GM21447 (cell line): Measurements from ENCODE around the gene MYLK2.
"Not testable (repeated sequence)": the region's sequence is repeated elsewhere in the genome, so short reads cannot be mapped to it uniquely, and the experiment has no call there.

Source experiments
- ATAC-seq: cut with Tn5 transposase; IDR thresholded peaks from one replicate; pipeline ENCODE4 v1.9.1; 2021; ENCODE audit not compliant: unreplicated experiment

Gene MYLK2

GRCh38 chr20:31819083-31819784 is at the start of gene MYLK2:
TSS of gene MYLK2 (plus strand) at chr20:31819356. CDS start at chr20:31819581, 225 bp downstream.
- no peak for ATAC-seq

DNA sequence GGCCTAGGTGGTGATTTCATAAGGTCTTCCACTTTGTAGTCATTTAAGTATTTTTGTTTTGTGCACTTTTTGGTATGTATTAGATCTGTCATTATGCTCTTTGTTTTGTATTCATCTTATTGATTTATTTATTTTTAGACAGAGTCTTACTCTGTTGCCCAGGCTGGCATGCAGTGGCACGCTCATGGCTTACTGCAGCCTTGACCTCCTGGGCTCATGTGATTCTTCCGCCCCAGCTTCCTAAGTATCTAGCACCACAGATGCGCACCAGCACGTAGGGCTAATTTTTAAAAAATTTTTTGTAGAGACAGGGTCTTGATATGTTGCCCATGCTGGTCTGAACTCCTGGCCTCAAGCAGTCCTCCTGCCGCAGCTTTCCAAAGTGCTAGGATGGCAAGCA is 49.5 kb upstream of the MYLK2 start:
- ATAC-seq, result no peak

DNA sequence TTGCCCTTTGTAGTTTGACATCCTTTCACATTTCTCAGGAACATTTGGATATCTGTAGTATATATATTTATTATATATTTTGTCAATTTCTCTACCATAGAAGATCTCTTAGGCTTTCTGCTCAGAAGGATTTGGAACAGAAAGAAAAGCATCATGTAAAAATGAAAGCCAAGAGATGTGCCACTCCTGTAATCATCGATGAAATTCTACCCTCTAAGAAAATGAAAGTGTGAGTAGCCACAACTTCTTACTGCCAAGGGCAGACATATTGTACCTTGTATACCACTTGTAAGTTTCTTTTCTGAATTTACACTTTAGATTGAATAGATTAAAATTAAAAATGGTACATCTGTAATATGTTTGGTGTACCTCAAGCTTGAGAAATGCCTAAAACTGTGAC is 48.9 kb upstream of the MYLK2 start:
- ATAC-seq, result no peak

DNA sequence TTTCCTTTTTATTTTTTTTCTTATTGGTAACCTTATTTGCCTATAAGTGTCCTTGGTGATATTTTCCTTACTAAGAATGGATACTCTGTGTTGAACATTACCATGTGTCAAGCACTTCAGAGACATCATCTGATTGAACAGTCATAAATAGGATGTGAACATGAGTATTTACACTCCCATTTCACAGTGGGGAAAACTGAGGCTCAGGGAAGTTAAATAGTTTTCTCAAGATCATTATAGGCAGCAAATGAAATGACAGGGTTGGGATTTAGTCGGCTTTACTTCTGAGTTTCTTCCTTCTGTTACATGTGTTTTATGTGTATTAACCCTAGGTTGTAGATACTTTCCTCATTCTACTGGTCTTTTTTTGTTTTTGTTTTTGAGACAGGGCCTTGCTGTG is 44.7 kb upstream of the MYLK2 start:
- no peak for ATAC-seq

GRCh38 chr20:31780839-31781238 is 38.3 kb upstream of the MYLK2 start:
- ATAC-seq, result no peak

- ATAC-seq, result no peak
These were observed 37.2 kb upstream of the MYLK2 start for GRCh38 chr20:31781945-31782344.

DNA sequence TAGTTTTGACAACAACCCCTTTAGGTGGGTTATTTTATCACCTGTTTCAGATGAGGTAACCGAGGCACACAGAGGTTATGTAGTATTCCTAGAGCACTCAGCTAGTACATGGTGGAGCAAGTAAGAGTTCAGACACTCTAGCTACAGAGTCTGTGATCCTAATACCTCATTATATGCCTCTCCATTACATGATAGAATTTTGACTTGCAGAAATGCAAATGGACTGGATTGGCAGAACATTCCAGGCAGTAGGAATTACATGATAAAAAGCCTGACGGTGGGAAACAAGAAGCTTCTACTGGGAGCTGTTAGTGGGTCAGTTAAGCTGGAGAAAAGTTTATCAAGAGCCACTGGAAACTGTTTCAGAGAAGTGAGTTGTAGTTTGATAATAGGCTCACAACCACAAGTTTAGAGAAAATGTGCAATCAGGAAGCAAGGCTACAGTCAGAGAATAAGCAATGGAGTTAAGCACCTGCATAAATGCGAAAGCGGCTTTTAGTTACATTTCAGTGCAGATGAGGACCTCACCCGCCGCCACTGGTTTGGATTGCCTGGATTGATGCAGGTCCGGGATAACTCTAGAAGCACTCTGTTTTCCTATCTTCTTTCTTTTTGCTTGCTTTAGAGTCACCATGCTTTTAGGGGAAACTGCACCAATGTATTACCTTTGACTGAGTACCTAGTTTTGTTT is 34.7 kb upstream of the MYLK2 start:
- ATAC-seq, result no peak

DNA sequence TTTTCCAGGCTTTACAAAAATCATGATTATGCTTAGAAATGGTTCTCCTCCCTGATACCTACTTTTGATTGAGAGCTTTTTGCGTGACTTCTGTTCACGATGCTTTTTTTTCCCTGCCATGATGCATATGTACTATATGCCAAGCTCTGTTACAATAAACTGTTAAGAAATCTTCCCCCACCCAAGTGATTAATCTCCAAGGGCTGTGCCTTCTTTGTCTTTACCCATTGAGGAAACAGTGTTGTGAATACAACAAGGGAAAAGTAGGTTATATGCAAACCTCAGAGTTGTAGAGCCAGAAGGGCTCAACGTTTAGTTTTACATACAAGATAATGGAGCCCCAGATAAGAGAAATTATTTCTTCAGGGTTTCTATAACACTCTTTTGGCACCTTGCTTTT is 34.1 kb upstream of the MYLK2 start:
- ATAC-seq, result no peak

DNA sequence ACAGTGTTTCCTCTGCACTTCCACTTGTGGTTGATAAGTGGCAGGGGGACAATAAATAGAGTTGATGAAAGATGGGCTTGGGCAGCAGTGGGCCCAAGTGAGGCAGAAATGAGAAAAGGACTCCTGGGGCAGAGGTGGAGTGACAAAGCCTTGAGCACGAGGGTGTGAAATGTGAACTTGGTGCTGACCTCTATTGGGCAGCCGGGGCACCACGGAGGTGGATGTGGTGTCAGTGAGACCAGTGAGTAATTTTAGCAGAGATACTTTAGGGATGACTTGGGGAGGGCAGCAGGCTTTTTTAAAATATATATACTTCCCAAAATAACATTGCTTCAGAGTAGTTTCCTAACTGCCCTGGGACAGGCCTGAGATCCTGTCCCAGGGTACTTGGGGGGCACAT is 30.6 kb upstream of the MYLK2 start:
- no peak for ATAC-seq

GRCh38 chr20:31790401-31790800 is 28.8 kb upstream of the MYLK2 start:
- no peak for ATAC-seq

- no peak for ATAC-seq
These were observed 21.8 kb upstream of the MYLK2 start for GRCh38 chr20:31797364-31797763.

- no peak for ATAC-seq
These were observed 17.6 kb upstream of the MYLK2 start for GRCh38 chr20:31801508-31801907.

DNA sequence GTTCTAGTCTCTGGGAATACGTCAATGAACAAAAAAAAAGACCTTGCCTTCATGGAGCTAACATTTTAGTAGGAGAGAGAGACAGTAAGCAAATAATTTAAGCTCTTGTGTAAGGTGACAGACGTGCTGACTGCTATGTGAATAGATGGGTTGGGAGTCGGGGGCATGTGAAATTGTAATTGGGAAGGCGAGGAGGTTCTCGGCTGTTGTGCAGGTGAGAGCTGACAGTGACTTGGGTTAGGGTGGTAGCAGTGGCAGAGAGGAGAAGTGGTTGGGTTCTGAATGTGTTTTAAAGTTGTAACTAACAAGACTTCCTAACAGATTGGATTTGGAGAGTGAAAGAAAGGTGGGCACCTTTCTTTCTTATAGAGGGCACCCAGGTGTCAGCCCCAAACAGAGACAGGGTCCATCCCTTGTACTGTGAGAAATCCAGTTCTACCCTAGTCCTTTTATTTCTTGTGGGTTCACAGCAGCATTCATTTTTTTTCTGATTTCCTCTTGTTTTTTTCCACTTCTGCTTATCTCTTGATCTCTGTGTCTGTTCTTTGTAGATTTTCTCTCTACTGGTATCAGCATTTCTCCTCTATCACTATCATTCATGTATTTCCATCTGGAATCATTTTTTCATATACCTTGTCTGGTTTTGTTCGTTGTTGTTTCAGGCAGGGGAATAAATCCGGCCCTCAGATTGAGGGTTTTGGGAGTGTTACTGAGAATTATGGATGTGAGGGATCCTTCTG is 15.4 kb upstream of the MYLK2 start:
- ATAC-seq, result no peak

DNA sequence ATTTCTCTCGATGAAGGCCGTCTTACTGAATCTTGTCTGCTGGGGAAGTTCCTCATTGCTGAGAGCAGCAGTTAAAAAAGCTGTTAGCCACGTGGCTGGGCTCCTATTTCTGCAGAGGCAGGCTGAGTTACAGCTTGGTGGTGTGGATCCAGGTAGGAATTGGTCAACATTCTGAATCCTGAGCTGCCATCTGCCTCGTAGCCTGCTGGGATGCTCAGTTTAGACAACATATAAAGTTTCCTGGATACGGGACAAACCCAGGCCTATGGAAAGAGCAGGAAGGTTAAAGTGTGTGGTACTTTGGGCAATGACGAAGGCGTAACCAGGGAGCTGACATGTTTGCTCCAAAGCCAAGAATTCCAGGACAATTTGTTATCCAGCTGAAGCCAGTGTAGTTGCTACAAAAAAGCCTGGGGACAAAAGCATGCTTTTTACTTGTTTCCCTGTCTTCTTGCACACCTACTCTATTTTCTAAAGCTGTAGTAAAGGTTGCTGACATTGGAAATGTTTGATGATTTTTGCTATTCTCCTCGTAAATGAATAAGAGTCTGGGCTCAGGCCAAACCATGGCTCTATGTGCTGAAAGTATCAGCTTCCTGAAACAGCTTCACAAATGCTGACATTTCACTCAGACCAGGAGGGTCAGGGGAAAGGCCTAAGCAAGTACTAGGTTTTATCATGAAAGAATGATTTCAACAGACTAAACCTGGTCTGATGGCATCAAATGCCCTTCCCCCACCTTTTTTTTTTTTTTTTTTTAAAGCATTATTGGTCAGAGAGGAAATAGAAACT is 12.4 kb upstream of the MYLK2 start:
- no peak for ATAC-seq

- no peak for ATAC-seq
These were observed 10.7 kb upstream of the MYLK2 start for GRCh38 chr20:31808481-31808880.

- no peak for ATAC-seq
These were observed 9.5 kb upstream of the MYLK2 start for GRCh38 chr20:31809661-31810060.

- ATAC-seq, result no peak
These were observed 8.0 kb upstream of the MYLK2 start for GRCh38 chr20:31811198-31811597.

- no peak for ATAC-seq
These were observed 7.1 kb upstream of the MYLK2 start for GRCh38 chr20:31811796-31812728.

- ATAC-seq, result no peak
These were observed 5.5 kb upstream of the MYLK2 start for GRCh38 chr20:31813611-31814010.

DNA sequence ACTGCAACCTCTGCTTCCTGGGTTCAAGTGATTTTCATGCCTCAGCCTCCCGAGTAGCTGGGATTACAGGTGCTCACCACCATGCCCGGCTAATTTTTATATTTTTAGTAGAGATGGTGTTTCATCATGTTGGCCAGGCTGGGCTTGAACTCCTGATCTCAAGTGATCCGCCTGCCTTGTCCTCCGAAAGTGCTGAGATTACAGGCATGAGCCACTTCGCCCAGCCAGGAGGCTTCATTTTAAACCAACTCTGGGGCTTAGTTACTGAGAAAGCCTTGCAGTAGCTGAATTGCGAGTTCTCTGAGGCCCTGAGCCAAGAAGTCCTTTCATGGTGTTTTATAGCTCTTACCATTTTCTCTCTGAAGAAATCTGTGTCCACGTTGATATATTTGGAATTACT is 5.0 kb upstream of the MYLK2 start:
- not testable (repeated sequence) for ATAC-seq
